ENCODE data around the gene FAM89B. TPM values are rescaled to one million over a fixed set of nuclear protein-coding genes. Genes with fewer than 3 reads are reported as not detected.
A peak's percentile ranks its signal among the peaks of the same experiment; 100 is the strongest.

FAM89B gene
- total and polyA plus RNA-seq, 2 donors (not counting 1 experiment from before 2014, with no cell fraction given): 17.5 to 18.2 TPM

GRCh38 chr11:65609665-65610064, 37.3 kb downstream of the FAM89B start:
- no peak overlapping the region for H3K4me3 ChIP-seq (replicated peaks in 1 of 4; ENCODE audit: control extremely low read depth in 1 of 4, insufficient read depth in 1 of 4, low read depth in 3 of 4, low read length in 4 of 4)
- H3K9me3 ChIP-seq (ENCODE audit: control insufficient read depth, insufficient read depth, low read depth, low read length): no peaks in the 10 kb centered on the region
- DNase-seq (ENCODE audit: low read depth in 2 of 2): no peak
- H3K79me2 ChIP-seq (ENCODE audit: control insufficient read depth, insufficient read depth, low read length): peaks cover 38% of the 10 kb centered on the region
- H4K20me1 ChIP-seq (ENCODE audit: control insufficient read depth, extremely low read depth, insufficient read depth, low read length): no peaks in the 10 kb centered on the region
- no peak overlapping the region for H3K27ac ChIP-seq (ENCODE audit: insufficient read depth, low read length)
- peak overlapping the region; percentile 35 for H3K4me2 ChIP-seq (ENCODE audit: extremely low read depth, insufficient read depth, low read length)
- no peak overlapping the region for H3K9ac ChIP-seq (ENCODE audit: insufficient read depth, low read length)
- TF ChIP-seq EZH2 (IDR thresholded peaks at IDR 0.05; ENCODE audit: low read length, missing control alignments): no peak
- TF ChIP-seq CTCF (conservative IDR thresholded peaks at IDR 0.05 in 1 of 2, IDR thresholded peaks at IDR 0.05 in 1 of 2; ENCODE audit: low read depth in 1 of 2, low read length in 2 of 2): no peak
- no peak overlapping the region for H2AFZ ChIP-seq (ENCODE audit: low read length)
- peaks cover 34% of the 10 kb centered on the region for H3K4me1 ChIP-seq (ENCODE audit: control insufficient read depth, extremely low read depth, insufficient read depth, low read length)
- peaks cover 22% of the 10 kb centered on the region for H3K36me3 ChIP-seq (ENCODE audit: control insufficient read depth, insufficient read depth, low read length)
- no peaks in the 10 kb centered on the region for H3K27me3 ChIP-seq (ENCODE audit: control insufficient read depth, insufficient read depth, low read length)

GRCh38 chr11:65610404-65610803, 38.1 kb downstream of the FAM89B start:
- Histone ChIP-seq H4K20me1 (ENCODE audit: control insufficient read depth, extremely low read depth, insufficient read depth, low read length) (no peaks in the 10 kb centered on the region), H3K9me3 (ENCODE audit: control insufficient read depth, insufficient read depth, low read depth, low read length) (no peaks in the 10 kb centered on the region), H3K79me2 (ENCODE audit: control insufficient read depth, insufficient read depth, low read length) (peaks cover 38% of the 10 kb centered on the region), H3K27ac (ENCODE audit: insufficient read depth, low read length) (no peak overlapping the region), H3K9ac (ENCODE audit: insufficient read depth, low read length) (peak overlapping the region; percentile 20), H2AFZ (ENCODE audit: low read length) (no peak overlapping the region), H3K36me3 (ENCODE audit: control insufficient read depth, insufficient read depth, low read length) (peaks cover 15% of the 10 kb centered on the region), H3K4me1 (ENCODE audit: control insufficient read depth, extremely low read depth, insufficient read depth, low read length) (peaks cover 34% of the 10 kb centered on the region), H3K4me3 (replicated peaks in 1 of 4; ENCODE audit: control extremely low read depth in 1 of 4, insufficient read depth in 1 of 4, low read depth in 3 of 4, low read length in 4 of 4) (peak overlapping the region in 1 of 4 experiments; percentile 2), H3K4me2 (ENCODE audit: extremely low read depth, insufficient read depth, low read length) (no peak overlapping the region), H3K27me3 (ENCODE audit: control insufficient read depth, insufficient read depth, low read length) (no peaks in the 10 kb centered on the region)
- DNase-seq (ENCODE audit: low read depth in 2 of 2): no peak
- no peak for TF ChIP-seq EZH2 (IDR thresholded peaks at IDR 0.05; ENCODE audit: low read length, missing control alignments)
- no peak for TF ChIP-seq CTCF (conservative IDR thresholded peaks at IDR 0.05 in 1 of 2, IDR thresholded peaks at IDR 0.05 in 1 of 2; ENCODE audit: low read depth in 1 of 2, low read length in 2 of 2)

- Histone ChIP-seq H4K20me1 (ENCODE audit: control insufficient read depth, extremely low read depth, insufficient read depth, low read length) (no peaks in the 10 kb centered on the region), H3K36me3 (ENCODE audit: control insufficient read depth, insufficient read depth, low read length) (peaks cover 13% of the 10 kb centered on the region), H3K4me3 (replicated peaks in 1 of 4; ENCODE audit: control extremely low read depth in 1 of 4, insufficient read depth in 1 of 4, low read depth in 3 of 4, low read length in 4 of 4) (peak overlapping the region in 2 of 4 experiments; percentile 23 to 90), H3K4me2 (ENCODE audit: extremely low read depth, insufficient read depth, low read length) (peak overlapping the region; percentile 59), H3K4me1 (ENCODE audit: control insufficient read depth, extremely low read depth, insufficient read depth, low read length) (peaks cover 34% of the 10 kb centered on the region), H3K27ac (ENCODE audit: insufficient read depth, low read length) (no peak overlapping the region), H3K9me3 (ENCODE audit: control insufficient read depth, insufficient read depth, low read depth, low read length) (no peaks in the 10 kb centered on the region), H3K79me2 (ENCODE audit: control insufficient read depth, insufficient read depth, low read length) (peaks cover 40% of the 10 kb centered on the region), H2AFZ (ENCODE audit: low read length) (no peak overlapping the region), H3K9ac (ENCODE audit: insufficient read depth, low read length) (no peak overlapping the region), H3K27me3 (ENCODE audit: control insufficient read depth, insufficient read depth, low read length) (no peaks in the 10 kb centered on the region)
- no peak for DNase-seq (ENCODE audit: low read depth in 2 of 2)
- TF ChIP-seq EZH2 (IDR thresholded peaks at IDR 0.05; ENCODE audit: low read length, missing control alignments): no peak
- TF ChIP-seq CTCF (conservative IDR thresholded peaks at IDR 0.05 in 1 of 2, IDR thresholded peaks at IDR 0.05 in 1 of 2; ENCODE audit: low read depth in 1 of 2, low read length in 2 of 2): no peak
Measured at GRCh38 chr11:65611028-65611757, 38.9 kb downstream of the FAM89B start.

All from fibroblast of lung (primary cell).